ENCODE results near the gene NEB.
A peak's percentile ranks its signal among the peaks of the same experiment; 100 is the strongest.

Gene NEB

DNA sequence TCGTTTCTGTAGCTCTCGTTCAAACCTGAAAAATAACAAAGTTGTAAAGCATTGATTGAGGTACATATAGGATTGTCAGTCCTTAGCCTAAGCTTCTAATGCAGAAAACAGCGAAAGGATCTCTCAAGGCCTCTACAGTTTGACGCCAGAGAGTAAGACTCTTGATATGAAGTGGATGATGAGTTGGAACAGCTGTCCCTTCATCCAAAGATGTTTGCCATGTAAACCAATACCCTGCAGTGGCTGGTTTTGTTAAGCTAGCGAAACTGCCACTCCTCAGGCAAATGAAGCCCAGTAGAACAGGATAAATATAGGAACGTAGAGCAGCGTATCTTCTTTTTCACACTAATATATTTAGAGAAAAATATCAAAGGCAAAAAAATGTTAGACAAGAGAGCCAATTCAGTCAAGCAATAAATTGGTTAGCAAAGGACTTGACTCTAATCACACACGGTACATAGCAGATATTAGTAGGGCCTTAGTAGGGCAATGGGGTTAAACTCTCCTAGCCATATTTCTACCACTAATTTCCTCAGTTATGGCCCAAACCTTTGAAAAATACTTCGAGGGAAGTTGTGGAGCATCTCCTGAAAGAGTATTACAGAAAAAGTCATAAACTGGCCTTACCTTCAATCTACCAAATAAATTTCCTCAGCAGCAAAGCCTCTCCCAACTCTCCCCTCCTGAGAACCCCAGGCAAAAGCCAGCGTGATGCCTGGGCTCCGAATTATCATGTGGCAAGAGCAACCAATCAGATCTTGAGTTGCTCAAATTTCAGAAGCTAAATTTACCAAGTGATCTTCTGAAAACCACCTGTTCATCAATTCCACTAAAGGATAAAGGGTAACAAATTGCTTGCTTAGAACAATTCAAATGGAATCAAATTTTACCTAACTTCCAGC lies at the start of gene NEB:
TSS of gene NEB (minus strand) at position 706 of the 902 bp plus-strand sequence. CDS start 1,320 bp downstream, outside the sequence.
- H3K9me3 Mint-ChIP-seq = no peaks in the 10 kb centered on the region
- H3K4me1 Mint-ChIP-seq = no peaks in the 10 kb centered on the region
- no peak for DNase-seq
- no peak within 1 kb of the TSS for H3K4me3 Mint-ChIP-seq
- no peak within 1 kb of the TSS for H3K27ac Mint-ChIP-seq
- H3K36me3 Mint-ChIP-seq = no peaks in the 10 kb centered on the region
- CTCF ChIA-PET = interaction anchor here (1.3 kb wide), 1 partner anchor 292 kb away, joined by 4 read pairs; no protein-coding TSS in a partner anchor
- H3K27me3 Mint-ChIP-seq = peaks cover 4% of the 10 kb centered on the region

DNA sequence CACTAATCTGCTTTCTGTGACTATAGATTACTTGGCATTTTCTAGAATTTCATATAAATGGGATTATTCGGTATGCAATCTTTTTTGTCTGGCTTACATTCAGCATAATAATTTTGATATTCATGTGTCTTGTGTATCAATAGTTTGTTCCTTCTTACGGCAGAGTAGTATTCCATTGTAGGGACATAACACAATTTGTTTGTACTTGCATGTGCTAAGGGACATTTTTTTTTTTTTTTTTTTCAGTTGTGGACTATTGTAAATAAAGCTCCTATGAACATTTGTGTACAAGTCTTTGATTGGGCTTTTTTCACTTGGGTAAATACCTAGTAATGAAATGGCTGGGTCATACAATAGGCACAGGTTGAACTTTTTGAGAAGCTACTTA lies 48.9 kb upstream of the NEB start:
- H3K4me1 Mint-ChIP-seq = no peaks in the 10 kb centered on the region
- CTCF ChIA-PET = no interaction called here
- H3K9me3 Mint-ChIP-seq = peaks cover 10% of the 10 kb centered on the region
- no peak overlapping the region for H3K27ac Mint-ChIP-seq
- DNase-seq = no peak
- H3K27me3 Mint-ChIP-seq = no peaks in the 10 kb centered on the region
- H3K4me3 Mint-ChIP-seq = no peak overlapping the region
- peaks cover 43% of the 10 kb centered on the region for H3K36me3 Mint-ChIP-seq

DNA sequence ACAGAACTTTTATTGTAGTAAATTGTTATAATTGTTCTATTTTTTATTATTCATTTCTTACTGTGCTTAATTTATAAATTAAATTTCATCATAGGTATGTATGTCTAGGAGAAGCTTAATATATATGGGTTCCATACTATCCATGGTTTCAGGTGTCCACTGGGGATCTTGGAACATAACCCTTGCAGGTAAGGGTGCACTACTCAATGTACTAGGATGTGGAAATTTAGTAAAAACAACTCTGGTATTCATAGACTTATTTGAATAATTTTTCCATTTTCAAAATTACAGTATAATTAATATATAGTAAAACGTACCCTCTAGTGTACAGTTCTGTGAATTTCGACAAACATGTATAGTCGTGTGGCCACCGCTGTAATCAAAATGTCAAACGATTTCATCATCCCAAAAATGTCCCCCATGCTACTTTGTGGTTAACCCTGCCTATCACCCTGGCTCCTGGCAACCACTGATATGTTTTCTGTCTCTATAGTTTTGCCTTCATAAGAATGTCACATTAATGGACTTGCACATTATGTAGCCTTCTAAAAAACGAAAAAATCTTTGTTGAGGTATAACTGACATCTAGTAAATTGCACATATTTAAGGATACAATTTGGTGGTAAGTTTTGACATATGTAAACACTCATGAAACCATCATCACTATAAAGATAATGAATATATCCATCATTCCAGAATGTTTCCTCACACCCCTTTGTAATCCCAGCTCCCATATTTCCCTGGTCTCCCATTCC lies 48.3 kb upstream of the NEB start:
- H3K27ac Mint-ChIP-seq = no peak overlapping the region
- H3K36me3 Mint-ChIP-seq = peaks cover 43% of the 10 kb centered on the region
- no peaks in the 10 kb centered on the region for H3K27me3 Mint-ChIP-seq
- no peaks in the 10 kb centered on the region for H3K4me1 Mint-ChIP-seq
- CTCF ChIA-PET = no interaction called here
- H3K4me3 Mint-ChIP-seq = no peak overlapping the region
- peaks cover 10% of the 10 kb centered on the region for H3K9me3 Mint-ChIP-seq
- no peak for DNase-seq

DNA sequence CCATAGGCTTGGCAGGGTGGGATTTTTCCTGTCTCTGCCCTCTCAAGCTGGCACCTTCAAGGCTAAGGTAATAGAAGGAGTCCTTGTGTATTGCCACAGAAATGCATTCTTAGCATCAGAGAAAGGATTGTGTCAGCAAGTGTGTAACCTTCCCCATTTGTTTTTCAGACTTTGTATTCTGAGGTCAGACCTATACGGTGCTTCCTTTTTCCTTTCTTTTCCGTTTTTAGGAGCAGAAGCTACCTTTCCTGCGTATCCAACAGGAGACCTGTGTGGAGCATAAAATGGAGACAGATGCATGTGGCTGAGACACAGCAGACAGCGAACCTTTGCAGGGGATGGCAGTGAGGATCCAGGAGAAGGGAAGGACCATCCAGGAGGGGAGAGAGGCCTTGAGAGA lies 47.4 kb upstream of the NEB start:
- CTCF ChIA-PET = no interaction called here
- Mint-ChIP-seq H3K27ac (no peak overlapping the region), H3K36me3 (peaks cover 50% of the 10 kb centered on the region), H3K9me3 (peaks cover 10% of the 10 kb centered on the region), H3K27me3 (no peaks in the 10 kb centered on the region), H3K4me3 (no peak overlapping the region), H3K4me1 (no peaks in the 10 kb centered on the region)
- DNase-seq = no peak

- H3K4me1 Mint-ChIP-seq = no peaks in the 10 kb centered on the region
- no peaks in the 10 kb centered on the region for H3K27me3 Mint-ChIP-seq
- CTCF ChIA-PET = no interaction called here
- peaks cover 56% of the 10 kb centered on the region for H3K36me3 Mint-ChIP-seq
- H3K9me3 Mint-ChIP-seq = peaks cover 10% of the 10 kb centered on the region
- H3K4me3 Mint-ChIP-seq = no peak overlapping the region
- no peak for DNase-seq
- H3K27ac Mint-ChIP-seq = no peak overlapping the region
Observed at GRCh38 chr2:151780938-151781337, 46.7 kb upstream of the NEB start.

DNA sequence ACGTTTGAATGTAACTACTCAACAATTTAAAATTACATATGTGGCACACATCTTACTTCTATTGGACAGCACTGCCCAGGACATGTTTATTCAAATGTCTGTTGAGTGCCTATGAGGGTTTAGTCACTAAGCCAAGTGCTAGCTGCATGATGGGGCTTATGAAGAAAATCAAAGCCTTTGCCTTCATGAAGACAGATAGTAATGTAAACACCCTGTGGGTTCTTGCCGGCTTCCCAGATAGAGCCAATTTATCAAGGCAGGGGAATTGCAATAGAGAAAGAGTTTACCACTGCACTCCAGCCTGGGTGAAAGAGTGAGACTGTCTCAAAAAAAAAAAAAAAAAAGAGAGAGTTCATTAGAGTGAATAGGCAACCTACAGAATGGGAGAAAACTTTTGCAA lies 43.7 kb upstream of the NEB start:
- Mint-ChIP-seq H3K27me3 (no peaks in the 10 kb centered on the region), H3K4me3 (no peak overlapping the region), H3K27ac (no peak overlapping the region), H3K4me1 (no peaks in the 10 kb centered on the region), H3K9me3 (peaks cover 10% of the 10 kb centered on the region), H3K36me3 (peaks cover 46% of the 10 kb centered on the region)
- CTCF ChIA-PET = no interaction called here
- no peak for DNase-seq

- Mint-ChIP-seq H3K36me3 (peaks cover 42% of the 10 kb centered on the region), H3K27ac (peak overlapping the region; percentile 15), H3K4me3 (no peak overlapping the region), H3K27me3 (no peaks in the 10 kb centered on the region), H3K4me1 (no peaks in the 10 kb centered on the region), H3K9me3 (peaks cover 10% of the 10 kb centered on the region)
- CTCF ChIA-PET = no interaction called here
- no peak for DNase-seq
Observed at GRCh38 chr2:151777487-151777886, 43.2 kb upstream of the NEB start.

DNA sequence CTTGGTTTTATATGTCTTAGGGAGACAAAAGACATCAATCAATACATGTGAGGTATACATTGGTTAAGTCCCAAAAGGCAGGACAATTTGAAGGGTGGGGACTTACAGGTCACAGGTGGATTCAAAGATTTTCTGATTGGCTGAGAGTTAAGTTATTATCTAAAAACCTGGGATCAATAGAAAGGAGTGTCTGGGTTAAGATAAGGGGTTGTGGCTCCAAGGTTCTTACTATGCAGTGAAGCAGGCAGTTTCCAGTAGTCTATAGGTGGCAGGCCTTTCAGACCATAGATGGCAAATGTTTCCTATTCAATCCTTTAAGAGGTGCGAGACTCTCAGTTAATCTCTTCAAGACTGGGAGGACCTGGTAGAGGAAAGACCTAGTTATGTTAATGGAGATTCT lies 42.1 kb upstream of the NEB start:
- peaks cover 10% of the 10 kb centered on the region for H3K9me3 Mint-ChIP-seq
- CTCF ChIA-PET = no interaction called here
- H3K27me3 Mint-ChIP-seq = no peaks in the 10 kb centered on the region
- peaks cover 44% of the 10 kb centered on the region for H3K36me3 Mint-ChIP-seq
- H3K4me3 Mint-ChIP-seq = no peak overlapping the region
- no peaks in the 10 kb centered on the region for H3K4me1 Mint-ChIP-seq
- no peak for DNase-seq
- no peak overlapping the region for H3K27ac Mint-ChIP-seq

GRCh38 chr2:151775057-151775740 lies 40.9 kb upstream of the NEB start:
- DNase-seq = no peak
- H3K4me3 Mint-ChIP-seq = no peak overlapping the region
- CTCF ChIA-PET = no interaction called here
- H3K9me3 Mint-ChIP-seq = peaks cover 10% of the 10 kb centered on the region
- H3K4me1 Mint-ChIP-seq = no peaks in the 10 kb centered on the region
- no peak overlapping the region for H3K27ac Mint-ChIP-seq
- H3K27me3 Mint-ChIP-seq = no peaks in the 10 kb centered on the region
- H3K36me3 Mint-ChIP-seq = peaks cover 44% of the 10 kb centered on the region

DNA sequence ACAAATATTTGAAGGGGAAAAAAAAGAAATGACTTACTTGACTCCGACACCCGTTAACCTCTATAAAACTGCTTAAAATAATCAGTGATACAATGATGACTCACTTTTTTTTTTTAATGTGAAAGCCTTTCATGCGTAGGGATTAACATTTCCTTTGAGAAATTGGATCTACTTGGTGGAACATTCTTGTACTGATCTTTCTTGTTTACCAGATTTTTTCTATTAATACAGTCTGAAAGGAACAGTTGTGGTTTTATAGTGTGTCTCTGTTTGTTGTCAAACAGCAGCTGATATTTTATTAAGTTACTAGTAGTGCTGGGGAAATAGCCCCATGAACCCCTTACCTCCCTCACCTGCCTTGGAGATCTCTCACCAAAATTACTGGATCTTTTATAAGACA lies 40.2 kb upstream of the NEB start:
- no peaks in the 10 kb centered on the region for H3K27me3 Mint-ChIP-seq
- no peak overlapping the region for H3K4me3 Mint-ChIP-seq
- DNase-seq = no peak
- H3K4me1 Mint-ChIP-seq = no peaks in the 10 kb centered on the region
- H3K27ac Mint-ChIP-seq = no peak overlapping the region
- H3K9me3 Mint-ChIP-seq = peaks cover 4% of the 10 kb centered on the region
- CTCF ChIA-PET = no interaction called here
- H3K36me3 Mint-ChIP-seq = peaks cover 37% of the 10 kb centered on the region

DNA sequence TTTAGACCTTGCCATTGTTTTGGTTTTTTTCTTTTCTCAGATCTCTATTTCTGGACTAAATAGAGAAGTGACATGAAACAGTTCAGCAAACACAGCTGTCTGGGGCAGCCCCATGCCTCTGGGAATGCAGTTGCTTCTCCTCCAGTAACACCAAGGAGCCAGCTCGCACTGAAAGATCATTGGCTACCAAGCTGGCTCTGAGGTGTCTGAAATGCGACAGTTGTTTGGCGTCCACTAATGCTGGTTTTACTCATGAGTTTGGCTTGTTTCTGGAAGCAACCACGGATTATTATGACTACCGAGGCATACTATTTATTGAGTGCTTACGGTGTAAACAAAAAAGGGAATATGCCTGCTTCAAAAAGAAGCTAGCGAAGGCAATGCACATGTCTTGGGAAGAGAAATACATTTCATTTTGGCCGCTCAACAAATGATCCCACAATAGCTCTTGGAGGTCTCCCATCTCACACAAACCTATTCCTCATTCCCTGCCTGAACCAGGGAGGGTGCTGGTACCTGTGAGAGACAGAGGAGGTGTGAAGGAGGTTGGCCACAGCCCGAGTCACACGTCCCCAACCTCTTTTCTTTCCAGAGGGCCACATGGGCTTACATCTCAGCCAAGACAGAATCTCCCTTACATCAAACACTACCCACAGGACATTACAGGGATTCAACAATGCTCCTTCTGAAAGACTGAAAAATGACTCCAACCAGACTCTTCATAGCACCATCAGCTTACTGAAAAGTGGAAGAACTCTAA lies 37.5 kb upstream of the NEB start:
- Mint-ChIP-seq H3K4me1 (no peaks in the 10 kb centered on the region), H3K9me3 (no peaks in the 10 kb centered on the region), H3K4me3 (no peak overlapping the region), H3K27ac (no peak overlapping the region), H3K36me3 (peaks cover 17% of the 10 kb centered on the region), H3K27me3 (no peaks in the 10 kb centered on the region)
- DNase-seq = no peak
- CTCF ChIA-PET = no interaction called here

- peaks cover 6% of the 10 kb centered on the region for H3K4me1 Mint-ChIP-seq
- H3K36me3 Mint-ChIP-seq = peaks cover 9% of the 10 kb centered on the region
Observed at GRCh38 chr2:151770995-151771394, 36.7 kb upstream of the NEB start.

GRCh38 chr2:151769606-151770005 lies 35.3 kb upstream of the NEB start:
- H3K27me3 Mint-ChIP-seq = no peaks in the 10 kb centered on the region
- no peak overlapping the region for H3K27ac Mint-ChIP-seq
- no peak for DNase-seq
- H3K4me1 Mint-ChIP-seq = peaks cover 6% of the 10 kb centered on the region
- peaks cover 4% of the 10 kb centered on the region for H3K36me3 Mint-ChIP-seq
- CTCF ChIA-PET = no interaction called here
- H3K4me3 Mint-ChIP-seq = no peak overlapping the region
- H3K9me3 Mint-ChIP-seq = no peaks in the 10 kb centered on the region

More at GRCh38 chr2:151770995-151771394, 36.7 kb upstream of the NEB start:
- H3K27me3 Mint-ChIP-seq = no peaks in the 10 kb centered on the region
- H3K4me3 Mint-ChIP-seq = no peak overlapping the region
- CTCF ChIA-PET = no interaction called here
- DNase-seq = no peak
- no peak overlapping the region for H3K27ac Mint-ChIP-seq
- no peaks in the 10 kb centered on the region for H3K9me3 Mint-ChIP-seq

- Mint-ChIP-seq H3K27ac (no peak overlapping the region), H3K4me3 (no peak overlapping the region), H3K9me3 (no peaks in the 10 kb centered on the region), H3K36me3 (peaks cover 4% of the 10 kb centered on the region), H3K27me3 (no peaks in the 10 kb centered on the region), H3K4me1 (peaks cover 6% of the 10 kb centered on the region)
- CTCF ChIA-PET = no interaction called here
- DNase-seq = no peak
Observed at GRCh38 chr2:151767536-151767935, 33.3 kb upstream of the NEB start.
